IPS-20b (cell line): ENCODE measurements around the gene TOR4A.
"Not testable (repeated sequence)": the region's sequence is repeated elsewhere in the genome, so short reads cannot be mapped to it uniquely, and the experiment has no call there.

ENCODE experiments used
- H3K27ac ChIP-seq: one replicate; pipeline ENCODE4 v1.5.1; 2013; ENCODE audit warnings: low read length
- H3K27me3 ChIP-seq: 2 replicates; pipeline ENCODE4 v1.6.1; 2013; ENCODE audit warnings: mild to moderate bottlenecking, low read length, inconsistent platforms; ENCODE audit not compliant: insufficient read depth
- H3K36me3 ChIP-seq: 2 replicates; pipeline ENCODE4 v1.6.1; 2013; ENCODE audit warnings: low read depth, mild to moderate bottlenecking, inconsistent platforms, low read length, moderate library complexity; ENCODE audit not compliant: insufficient read depth
- H3K4me1 ChIP-seq: 2 replicates; pipeline ENCODE4 v1.6.1; 2013; ENCODE audit warnings: mild to moderate bottlenecking, control low read depth, inconsistent platforms, low read length, moderate library complexity; ENCODE audit not compliant: insufficient read depth
- H3K4me3 ChIP-seq: 2 replicates; pipeline ENCODE4 v1.5.1; 2013; ENCODE audit warnings: mild to moderate bottlenecking, low read length, inconsistent platforms
- H3K9ac ChIP-seq: 2 replicates; pipeline ENCODE4 v1.6.1; 2013; ENCODE audit warnings: low read depth, mild to moderate bottlenecking, inconsistent platforms, low read length, moderate library complexity
- H3K9me3 ChIP-seq: 2 replicates; pipeline ENCODE4 v1.6.1; 2013; ENCODE audit warnings: mild to moderate bottlenecking, low read depth, low read length, inconsistent platforms; ENCODE audit not compliant: insufficient read depth

TOR4A gene

GRCh38 chr9:137233143-137233980 is 44.2 kb upstream of the TOR4A start:
- H3K9ac ChIP-seq: no peak overlapping the region
- H3K27me3 ChIP-seq: no peaks in the 10 kb centered on the region

GRCh38 chr9:137234055-137234697 is 43.4 kb upstream of the TOR4A start:
- no peaks in the 10 kb centered on the region for H3K36me3 ChIP-seq
- H3K27ac ChIP-seq: no peak overlapping the region
- no peak overlapping the region for H3K4me3 ChIP-seq
- peaks cover 5% of the 10 kb centered on the region; the same call in 1 of the 2 replicates for H3K4me1 ChIP-seq
- H3K27me3 ChIP-seq: no peaks in the 10 kb centered on the region
- no peak overlapping the region for H3K9ac ChIP-seq
- no peaks in the 10 kb centered on the region for H3K9me3 ChIP-seq

More at GRCh38 chr9:137233143-137233980, 44.2 kb upstream of the TOR4A start:
- Histone ChIP-seq H3K36me3 (no peaks in the 10 kb centered on the region), H3K9me3 (no peaks in the 10 kb centered on the region), H3K4me3 (no peak overlapping the region), H3K4me1 (peaks cover 5% of the 10 kb centered on the region; the same call in 1 of the 2 replicates), H3K27ac (no peak overlapping the region)

- H3K27ac ChIP-seq: no peak overlapping the region
- H3K4me1 ChIP-seq: peaks cover 5% of the 10 kb centered on the region; the same call in 1 of the 2 replicates
- no peaks in the 10 kb centered on the region for H3K36me3 ChIP-seq
- no peak overlapping the region for H3K9ac ChIP-seq
- no peaks in the 10 kb centered on the region for H3K9me3 ChIP-seq
- no peaks in the 10 kb centered on the region for H3K27me3 ChIP-seq
- no peak overlapping the region for H3K4me3 ChIP-seq
Observed at GRCh38 chr9:137234758-137235423, 42.6 kb upstream of the TOR4A start.

GRCh38 chr9:137235424-137236237 is 41.9 kb upstream of the TOR4A start:
- Histone ChIP-seq H3K9me3 (no peaks in the 10 kb centered on the region), H3K4me3 (no peak overlapping the region), H3K27me3 (no peaks in the 10 kb centered on the region), H3K27ac (no peak overlapping the region), H3K36me3 (no peaks in the 10 kb centered on the region), H3K4me1 (peaks cover 5% of the 10 kb centered on the region; the same call in 1 of the 2 replicates), H3K9ac (no peak overlapping the region)

- Histone ChIP-seq H3K9ac (no peak overlapping the region), H3K9me3 (no peaks in the 10 kb centered on the region), H3K4me3 (no peak overlapping the region), H3K27ac (no peak overlapping the region), H3K36me3 (no peaks in the 10 kb centered on the region), H3K4me1 (peaks cover 5% of the 10 kb centered on the region; the same call in 1 of the 2 replicates), H3K27me3 (no peaks in the 10 kb centered on the region)
Observed at GRCh38 chr9:137236238-137236935, 41.1 kb upstream of the TOR4A start.

- Histone ChIP-seq H3K9ac (no peak overlapping the region), H3K4me3 (no peak overlapping the region), H3K27ac (no peak overlapping the region), H3K9me3 (no peaks in the 10 kb centered on the region), H3K27me3 (no peaks in the 10 kb centered on the region), H3K4me1 (peaks cover 5% of the 10 kb centered on the region; the same call in 1 of the 2 replicates), H3K36me3 (peaks cover under 1% of the 10 kb centered on the region)
Observed at GRCh38 chr9:137236936-137237421, 40.5 kb upstream of the TOR4A start.

- H3K9me3 ChIP-seq: no peaks in the 10 kb centered on the region
- no peak overlapping the region for H3K9ac ChIP-seq
- no peak overlapping the region for H3K27ac ChIP-seq
- no peaks in the 10 kb centered on the region for H3K27me3 ChIP-seq
- H3K4me1 ChIP-seq: peaks cover 5% of the 10 kb centered on the region
- no peak overlapping the region for H3K4me3 ChIP-seq
- peaks cover 11% of the 10 kb centered on the region for H3K36me3 ChIP-seq
Observed at GRCh38 chr9:137237759-137238726, 39.5 kb upstream of the TOR4A start.

- not testable (repeated sequence) for H3K27me3 ChIP-seq, H3K4me1 ChIP-seq, H3K9me3 ChIP-seq
- Histone ChIP-seq H3K27ac (peak overlapping the region; percentile 46), H3K36me3 (peaks cover 21% of the 10 kb centered on the region), H3K4me3 (peak overlapping the region; percentile 85), H3K9ac (peak overlapping the region; percentile 86; the same call in 1 of the 2 replicates)
Observed at GRCh38 chr9:137239541-137240200, 37.9 kb upstream of the TOR4A start.

GRCh38 chr9:137240318-137240840 is 37.1 kb upstream of the TOR4A start:
- H3K27ac ChIP-seq: peak overlapping the region; percentile 46
- no peaks in the 10 kb centered on the region for H3K9me3 ChIP-seq
- peaks cover 21% of the 10 kb centered on the region for H3K36me3 ChIP-seq
- peak overlapping the region; percentile 85 for H3K4me3 ChIP-seq
- H3K9ac ChIP-seq: peak overlapping the region; percentile 86; the same call in 1 of the 2 replicates
- no peaks in the 10 kb centered on the region for H3K27me3 ChIP-seq
- peaks cover 10% of the 10 kb centered on the region for H3K4me1 ChIP-seq
